HepG2 (cell line): Measurements from ENCODE around the gene ACTL6A. TPM values are rescaled to one million over a fixed set of nuclear protein-coding genes. Genes with fewer than 3 reads are reported as not detected.

ENCODE experiments used
- ATAC-seq: fragments of 200-7000 bp; cut with Tn5 transposase; 3 replicates; pipeline ENCODE4 v1.9.1; 2020; ENCODE audit warnings: mild to moderate bottlenecking, moderate library complexity
- BruUV-seq: library from RNA; stranded (reverse); fragments of 400-500 nt; replicated peaks from 2 replicates; lab custom pipeline; 2021; lab: Mats Ljungman, UMichigan
- CTCF ChIA-PET: fragments of 300-600 bp; formaldehyde crosslinking; extraction: SDS; loops from one replicate; lab custom pipeline; 2021; ENCODE audit warnings: low total read pairs, inconsistent platforms, low intra/inter-chr PET ratio; lab: Yijun Ruan, JAX
- POLR2A ChIA-PET: fragments of 350-600 bp; sonication (Branson Sonifier 250); formaldehyde crosslinking; loops from one replicate; lab custom pipeline; 2020; ENCODE audit warnings: antibody characterized with exemption, inconsistent platforms; lab: Yijun Ruan, JAX
- DNase-seq: peaks from one replicate; pipeline ENCODE4 v3.0.0-alpha.2; 2015; ENCODE audit warnings: low spot score
- FAIRE-seq: peaks from 3 replicates; lab custom pipeline; 2011; peaks lifted over from hg19 to GRCh38; lab: Jason Lieb, UNC
- H2AFZ ChIP-seq: one replicate; pipeline ENCODE4 v1.6.1; 2011; ENCODE audit warnings: low read length, inconsistent platforms
- H3K27ac ChIP-seq: fragments of 300-600 bp; 3 replicates; pipeline ENCODE4 v1.8.0; 2011; ENCODE audit warnings: mixed run types, mild to moderate bottlenecking, mixed read lengths, low read length, inconsistent platforms; ENCODE audit not compliant: insufficient read depth; ENCODE audit errors: extremely low read length
- H3K27me3 ChIP-seq, 2 experiments: fragments of 200-600 bp in 1 of 2; 2 replicates in 1 of 2; 3 replicates in 1 of 2; pipeline versions ENCODE4 v1.6.0 to v1.8.0; 2011; ENCODE audit warnings: low read length in 2 of 2, mild to moderate bottlenecking in 2 of 2, moderate library complexity in 2 of 2, inconsistent platforms in 1 of 2; ENCODE audit not compliant: insufficient read depth in 2 of 2, control insufficient read depth in 1 of 2
- H3K36me3 ChIP-seq, 2 experiments: fragments of 200-600 bp in 1 of 2; replicated peaks in 1 of 2; 2 replicates in 1 of 2; 3 replicates in 1 of 2; pipeline versions ENCODE4 v1.5.1 to v1.8.0; 2011; ENCODE audit warnings: low read length in 2 of 2, inconsistent platforms in 1 of 2; ENCODE audit not compliant: insufficient read depth in 2 of 2, control insufficient read depth in 1 of 2
- H3K4me1 ChIP-seq: 2 replicates; pipeline ENCODE4 v1.5.1; 2012; ENCODE audit warnings: low read length, inconsistent platforms; ENCODE audit not compliant: insufficient read depth
- H3K4me2 ChIP-seq: 2 replicates; pipeline ENCODE4 v1.6.0; 2011; ENCODE audit warnings: low read depth, low read length, inconsistent platforms
- H3K4me3 ChIP-seq, 3 experiments: fragments of 200-600 bp in 1 of 3; sonication (generic), shearing (Covaris generic) in 1 of 3; replicated peaks in 1 of 3; 2 replicates each; pipeline ENCODE4 v1.5.1; 2011 to 2016; ENCODE audit warnings: low read length in 3 of 3, inconsistent platforms in 2 of 3, low read depth in 2 of 3, mild to moderate bottlenecking in 2 of 3, control low read depth in 1 of 3, mixed read lengths in 1 of 3; ENCODE audit not compliant: insufficient read depth in 1 of 3
- H3K79me2 ChIP-seq: one replicate; pipeline ENCODE4 v1.6.1; 2011; ENCODE audit warnings: low read length, inconsistent platforms; ENCODE audit not compliant: insufficient read depth
- H3K9ac ChIP-seq: 2 replicates; pipeline ENCODE4 v1.6.0; 2011; ENCODE audit warnings: mild to moderate bottlenecking, low read depth, low read length, inconsistent platforms; ENCODE audit not compliant: insufficient read depth
- H3K9me3 ChIP-seq: 2 replicates; pipeline ENCODE4 v1.5.1; 2012; ENCODE audit warnings: mild to moderate bottlenecking, low read length
- H4K20me1 ChIP-seq: 2 replicates; pipeline ENCODE4 v1.6.0; 2011; ENCODE audit warnings: inconsistent platforms, mild to moderate bottlenecking, low read length, moderate library complexity; ENCODE audit not compliant: insufficient read depth
- ZNF260 ChIP-seq: sonication (generic); formaldehyde crosslinking; IDR thresholded peaks from 2 replicates; pipeline ENCODE4 v1.4.0; 2020; ENCODE audit warnings: missing genetic modification reagents, low read depth, mild to moderate bottlenecking, borderline replicate concordance
- ZNF724P ChIP-seq: sonication (generic); formaldehyde crosslinking; IDR thresholded peaks from 2 replicates; pipeline ENCODE4 v1.8.0; 2022; ENCODE audit warnings: missing genetic modification reagents, borderline replicate concordance
- ZNF878 ChIP-seq: sonication (generic); formaldehyde crosslinking; IDR thresholded peaks from 2 replicates; pipeline ENCODE4 v1.8.1; 2023; ENCODE audit warnings: mild to moderate bottlenecking, missing genetic modification reagents, moderate library complexity
- WGBS: methylation state at CpG from one replicate; pipeline ENCODE4 v1.1.6; 2017; ENCODE audit warnings: low lambda C conversion rate; 5-methylcytosine and 5-hydroxymethylcytosine counted together
- in situ Hi-C: cut with HindIII; loops from 2 replicates; pipeline ENCODE4 v1.10.0; 2017; ENCODE audit warnings: low pct_unique_long_range_greater_than_20kb; ENCODE audit not compliant: extremely low pct_ligation_motif_present
- intact Hi-C: fragments of 100-400 bp; cut with micrococcal nuclease; formaldehyde crosslinking; loops from one replicate; pipeline ENCODE4 v1.10.0; 2022; ENCODE audit not compliant: unreplicated experiment
- polyA plus RNA-seq, 8 experiments: library from polyadenylated mRNA; depleted of rRNA in 3 of 8; stranded (reverse) in 7 of 8; unstranded in 1 of 8; fragments of >200 nt; fragmentation: Illumina TruSeq in 4 of 8; extraction: Trizol in 4 of 8; gene quantifications; 2 replicates each; pipeline versions ENCODE4 v1.2.1 to v1.2.3, GENCODE V29; 2011 to 2016; ENCODE audit warnings: low read depth in 4 of 8, missing spikeins in 1 of 8, mixed read lengths in 1 of 8; ENCODE audit not compliant: insufficient read depth in 1 of 8
- total RNA-seq, 5 experiments: library from RNA; depleted of rRNA; stranded (reverse); fragments of >200 nt; fragmentation: Illumina TruSeq; extraction: Trizol; gene quantifications; 2 replicates each; pipeline ENCODE4 v1.2.3, GENCODE V29; 2016; ENCODE audit warnings: low read depth in 1 of 5
- TF ChIP-seq, protein P1 (sequence below): fragments of 450-650 bp; IDR thresholded peaks from 2 replicates; pipeline ENCODE4 v1.6.1; 2017
- TF ChIP-seq, protein P2 (sequence below): IDR thresholded peaks from 2 replicates; pipeline ENCODE4 v1.4.0; 2020; ENCODE audit warnings: mild to moderate bottlenecking, missing genetic modification reagents
- TF ChIP-seq, protein P3 (sequence below): sonication (generic); formaldehyde crosslinking; IDR thresholded peaks from 2 replicates; pipeline ENCODE4 v1.4.0; 2020; ENCODE audit warnings: mild to moderate bottlenecking, missing genetic modification reagents

The ACTL6A gene
- total and polyA plus RNA-seq, 2 of the 13 experiments (the other 11 are each of a cell fraction or from before 2014, with no cell fraction given) = 58.1 to 84.1 TPM

DNA sequence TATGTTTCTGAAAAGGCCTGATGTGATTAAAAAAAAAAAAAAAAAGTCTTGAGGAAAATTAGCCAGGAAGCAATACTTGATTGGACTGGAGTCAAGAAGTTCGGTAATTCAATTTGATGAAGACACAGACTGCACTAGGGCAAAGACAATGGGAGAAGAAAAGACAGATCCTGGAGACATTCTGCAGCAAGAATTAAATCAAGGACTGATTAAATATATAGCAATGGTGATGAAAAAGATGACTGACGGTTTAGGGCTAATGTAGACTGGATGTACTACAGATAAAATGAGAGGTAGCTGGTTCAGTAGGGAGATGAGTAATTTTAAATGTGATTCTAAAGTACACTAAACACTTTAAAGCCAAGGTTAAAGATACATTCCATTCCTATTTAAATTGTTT, 27.9 kb downstream of the ACTL6A start:
- BruUV-seq = no TSS peak
- FAIRE-seq (no peak), DNase-seq (no peak), ATAC-seq (no peak)
- 96% methylated on average over 2 of the region's 2 CpGs for WGBS
- Histone ChIP-seq H3K4me3 (no peak overlapping the region), H3K79me2 (no peaks in the 10 kb centered on the region), H3K9me3 (no peaks in the 10 kb centered on the region), H3K27ac (no peak overlapping the region), H3K4me1 (no peaks in the 10 kb centered on the region), H3K36me3 (peaks cover 7 to 79% of the 10 kb centered on the region in 2 experiments), H2AFZ (no peak overlapping the region), H3K4me2 (no peak overlapping the region), H3K9ac (no peak overlapping the region), H3K27me3 (no peaks in the 10 kb centered on the region), H4K20me1 (no peaks in the 10 kb centered on the region)
- POLR2A ChIA-PET = no interaction called here
- CTCF ChIA-PET = no interaction called here
- intact Hi-C loops = no loop called here
- in situ Hi-C loops = no loop called here
- TF ChIP-seq, protein P1, sequence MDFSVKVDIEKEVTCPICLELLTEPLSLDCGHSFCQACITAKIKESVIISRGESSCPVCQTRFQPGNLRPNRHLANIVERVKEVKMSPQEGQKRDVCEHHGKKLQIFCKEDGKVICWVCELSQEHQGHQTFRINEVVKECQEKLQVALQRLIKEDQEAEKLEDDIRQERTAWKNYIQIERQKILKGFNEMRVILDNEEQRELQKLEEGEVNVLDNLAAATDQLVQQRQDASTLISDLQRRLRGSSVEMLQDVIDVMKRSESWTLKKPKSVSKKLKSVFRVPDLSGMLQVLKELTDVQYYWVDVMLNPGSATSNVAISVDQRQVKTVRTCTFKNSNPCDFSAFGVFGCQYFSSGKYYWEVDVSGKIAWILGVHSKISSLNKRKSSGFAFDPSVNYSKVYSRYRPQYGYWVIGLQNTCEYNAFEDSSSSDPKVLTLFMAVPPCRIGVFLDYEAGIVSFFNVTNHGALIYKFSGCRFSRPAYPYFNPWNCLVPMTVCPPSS = no peak
- TF ChIP-seq, protein P2, sequence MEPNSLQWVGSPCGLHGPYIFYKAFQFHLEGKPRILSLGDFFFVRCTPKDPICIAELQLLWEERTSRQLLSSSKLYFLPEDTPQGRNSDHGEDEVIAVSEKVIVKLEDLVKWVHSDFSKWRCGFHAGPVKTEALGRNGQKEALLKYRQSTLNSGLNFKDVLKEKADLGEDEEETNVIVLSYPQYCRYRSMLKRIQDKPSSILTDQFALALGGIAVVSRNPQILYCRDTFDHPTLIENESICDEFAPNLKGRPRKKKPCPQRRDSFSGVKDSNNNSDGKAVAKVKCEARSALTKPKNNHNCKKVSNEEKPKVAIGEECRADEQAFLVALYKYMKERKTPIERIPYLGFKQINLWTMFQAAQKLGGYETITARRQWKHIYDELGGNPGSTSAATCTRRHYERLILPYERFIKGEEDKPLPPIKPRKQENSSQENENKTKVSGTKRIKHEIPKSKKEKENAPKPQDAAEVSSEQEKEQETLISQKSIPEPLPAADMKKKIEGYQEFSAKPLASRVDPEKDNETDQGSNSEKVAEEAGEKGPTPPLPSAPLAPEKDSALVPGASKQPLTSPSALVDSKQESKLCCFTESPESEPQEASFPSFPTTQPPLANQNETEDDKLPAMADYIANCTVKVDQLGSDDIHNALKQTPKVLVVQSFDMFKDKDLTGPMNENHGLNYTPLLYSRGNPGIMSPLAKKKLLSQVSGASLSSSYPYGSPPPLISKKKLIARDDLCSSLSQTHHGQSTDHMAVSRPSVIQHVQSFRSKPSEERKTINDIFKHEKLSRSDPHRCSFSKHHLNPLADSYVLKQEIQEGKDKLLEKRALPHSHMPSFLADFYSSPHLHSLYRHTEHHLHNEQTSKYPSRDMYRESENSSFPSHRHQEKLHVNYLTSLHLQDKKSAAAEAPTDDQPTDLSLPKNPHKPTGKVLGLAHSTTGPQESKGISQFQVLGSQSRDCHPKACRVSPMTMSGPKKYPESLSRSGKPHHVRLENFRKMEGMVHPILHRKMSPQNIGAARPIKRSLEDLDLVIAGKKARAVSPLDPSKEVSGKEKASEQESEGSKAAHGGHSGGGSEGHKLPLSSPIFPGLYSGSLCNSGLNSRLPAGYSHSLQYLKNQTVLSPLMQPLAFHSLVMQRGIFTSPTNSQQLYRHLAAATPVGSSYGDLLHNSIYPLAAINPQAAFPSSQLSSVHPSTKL = no peak
- TF ChIP-seq ZNF878 (CRISPR knock-in tag) = no peak
- TF ChIP-seq ZNF260 (CRISPR knock-in tag) = no peak
- no peak for TF ChIP-seq ZNF724P (CRISPR knock-in tag)
- TF ChIP-seq, protein P3, sequence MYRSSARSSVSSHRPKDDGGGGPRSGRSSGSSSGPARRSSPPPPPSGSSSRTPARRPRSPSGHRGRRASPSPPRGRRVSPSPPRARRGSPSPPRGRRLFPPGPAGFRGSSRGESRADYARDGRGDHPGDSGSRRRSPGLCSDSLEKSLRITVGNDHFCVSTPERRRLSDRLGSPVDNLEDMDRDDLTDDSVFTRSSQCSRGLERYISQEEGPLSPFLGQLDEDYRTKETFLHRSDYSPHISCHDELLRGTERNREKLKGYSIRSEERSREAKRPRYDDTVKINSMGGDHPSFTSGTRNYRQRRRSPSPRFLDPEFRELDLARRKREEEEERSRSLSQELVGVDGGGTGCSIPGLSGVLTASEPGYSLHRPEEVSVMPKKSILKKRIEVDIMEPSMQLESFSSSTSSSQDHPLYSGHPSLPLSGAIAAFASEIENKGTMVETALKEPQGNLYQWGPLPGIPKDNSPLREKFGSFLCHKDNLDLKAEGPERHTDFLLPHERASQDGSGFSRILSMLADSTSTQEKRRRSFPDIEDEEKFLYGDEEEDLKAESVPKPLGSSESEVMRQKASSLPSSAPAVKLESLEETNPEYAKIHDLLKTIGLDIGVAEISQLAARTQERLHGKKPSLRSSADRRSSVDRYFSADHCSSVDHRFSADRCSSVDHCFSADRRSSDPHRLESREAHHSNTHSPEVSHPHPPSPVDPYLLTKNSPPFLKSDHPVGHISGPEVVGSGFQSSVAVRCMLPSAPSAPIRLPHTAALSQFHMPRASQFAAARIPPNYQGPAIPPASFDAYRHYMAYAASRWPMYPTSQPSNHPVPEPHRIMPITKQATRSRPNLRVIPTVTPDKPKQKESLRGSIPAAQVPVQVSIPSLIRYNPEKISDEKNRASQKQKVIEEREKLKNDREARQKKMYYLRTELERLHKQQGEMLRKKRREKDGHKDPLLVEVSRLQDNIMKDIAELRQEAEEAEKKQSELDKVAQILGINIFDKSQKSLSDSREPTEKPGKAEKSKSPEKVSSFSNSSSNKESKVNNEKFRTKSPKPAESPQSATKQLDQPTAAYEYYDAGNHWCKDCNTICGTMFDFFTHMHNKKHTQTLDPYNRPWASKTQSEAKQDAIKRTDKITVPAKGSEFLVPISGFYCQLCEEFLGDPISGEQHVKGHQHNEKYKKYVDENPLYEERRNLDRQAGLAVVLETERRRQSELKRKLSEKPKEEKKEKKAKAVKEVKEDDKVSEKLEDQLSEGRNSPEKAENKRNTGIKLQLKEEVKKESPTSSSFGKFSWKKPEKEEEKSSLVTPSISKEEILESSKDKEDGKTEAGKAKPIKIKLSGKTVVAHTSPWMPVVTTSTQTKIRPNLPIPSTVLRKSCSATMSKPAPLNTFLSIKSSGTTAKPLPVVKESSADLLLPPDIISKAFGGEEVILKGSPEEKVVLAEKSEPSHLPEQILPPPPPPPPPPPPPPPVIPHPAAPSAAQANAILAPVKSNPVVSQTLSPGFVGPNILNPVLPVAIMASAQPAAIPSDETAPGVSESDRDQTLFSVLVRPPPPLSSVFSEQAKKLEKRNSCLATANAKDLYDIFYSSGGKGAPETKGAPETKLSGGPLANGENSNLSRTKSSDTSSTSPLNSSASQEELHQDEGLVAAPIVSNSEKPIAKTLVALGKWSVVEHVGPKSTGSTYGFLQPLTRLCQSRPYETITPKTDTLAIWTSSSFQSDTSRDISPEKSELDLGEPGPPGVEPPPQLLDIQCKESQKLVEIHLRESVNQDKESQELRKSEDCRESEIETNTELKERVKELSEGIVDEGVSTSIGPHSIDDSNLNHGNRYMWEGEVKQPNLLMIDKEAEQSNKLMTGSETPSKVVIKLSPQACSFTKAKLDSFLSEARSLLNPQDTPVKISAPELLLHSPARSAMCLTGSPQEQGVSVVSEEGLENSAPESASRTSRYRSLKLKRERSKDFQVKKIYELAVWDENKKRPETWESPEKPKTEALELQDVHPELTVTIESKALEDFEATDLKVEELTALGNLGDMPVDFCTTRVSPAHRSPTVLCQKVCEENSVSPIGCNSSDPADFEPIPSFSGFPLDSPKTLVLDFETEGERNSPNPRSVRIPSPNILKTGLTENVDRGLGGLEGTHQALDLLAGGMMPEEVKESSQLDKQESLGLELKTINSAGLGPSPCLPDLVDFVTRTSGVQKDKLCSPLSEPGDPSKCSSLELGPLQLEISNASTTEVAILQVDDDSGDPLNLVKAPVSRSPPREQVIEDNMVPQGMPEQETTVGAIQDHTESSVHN (CRISPR knock-in tag) = no peak
